ENCODE measurements around the gene PDCD1LG2. TPM values are rescaled to one million over a fixed set of nuclear protein-coding genes. Genes with fewer than 3 reads are reported as not detected.

Gene PDCD1LG2
- total and polyA plus RNA-seq, 2 experiments from 2014 or later, result not detected

- H3K4me3 ChIP-seq, result no peak overlapping the region
- no peaks in the 10 kb centered on the region for H3K36me3 ChIP-seq (replicated peaks; ENCODE audit: insufficient read depth, low read depth)
- no peak for DNase-seq (ENCODE audit: low spot score)
- H3K27me3 ChIP-seq, result no peaks in the 10 kb centered on the region
- no peak overlapping the region for H3K4me2 ChIP-seq
- WGBS (ENCODE audit: low lambda C conversion rate, missing lambda C conversion rate), result 76% methylated on average over 2 of the region's 2 CpGs
- no peak overlapping the region for H2AFZ ChIP-seq
- H4K20me1 ChIP-seq (ENCODE audit: insufficient read depth, poor library complexity, severe bottlenecking), result no peaks in the 10 kb centered on the region
- H3K4me1 ChIP-seq (ENCODE audit: insufficient read depth), result no peaks in the 10 kb centered on the region
- no peak overlapping the region for H3K27ac ChIP-seq
- no peaks in the 10 kb centered on the region for H3K9me3 ChIP-seq (ENCODE audit: low read depth)
- TF ChIP-seq CTCF (IDR thresholded peaks at IDR 0.05; ENCODE audit: poor library complexity) (no peak), EZH2 (IDR thresholded peaks at IDR 0.05; ENCODE audit: borderline replicate concordance) (no peak), EZH2phosphoT487 (IDR thresholded peaks at IDR 0.05; ENCODE audit: low read depth, severe bottlenecking, unreplicated experiment) (no peak)
- no peaks in the 10 kb centered on the region for H3K9me2 ChIP-seq (replicated peaks; ENCODE audit: insufficient read depth)
- H3K79me2 ChIP-seq, result no peaks in the 10 kb centered on the region
Observed at GRCh38 chr9:5610491-5610890, 100.2 kb downstream of the PDCD1LG2 start.

- no peak for DNase-seq (ENCODE audit: low spot score)
- H3K9me2 ChIP-seq (replicated peaks; ENCODE audit: insufficient read depth), result no peaks in the 10 kb centered on the region
- H3K4me2 ChIP-seq, result no peak overlapping the region
- H3K79me2 ChIP-seq, result no peaks in the 10 kb centered on the region
- H2AFZ ChIP-seq, result no peak overlapping the region
- WGBS (ENCODE audit: low lambda C conversion rate, missing lambda C conversion rate), result 91% methylated on average over 6 of the region's 6 CpGs
- H3K4me3 ChIP-seq, result no peak overlapping the region
- no peaks in the 10 kb centered on the region for H3K9me3 ChIP-seq (ENCODE audit: low read depth)
- H3K4me1 ChIP-seq (ENCODE audit: insufficient read depth), result no peaks in the 10 kb centered on the region
- no peaks in the 10 kb centered on the region for H4K20me1 ChIP-seq (ENCODE audit: insufficient read depth, poor library complexity, severe bottlenecking)
- H3K36me3 ChIP-seq (replicated peaks; ENCODE audit: insufficient read depth, low read depth), result no peaks in the 10 kb centered on the region
- TF ChIP-seq CTCF (IDR thresholded peaks at IDR 0.05; ENCODE audit: poor library complexity) (no peak), EZH2 (IDR thresholded peaks at IDR 0.05; ENCODE audit: borderline replicate concordance) (no peak), EZH2phosphoT487 (IDR thresholded peaks at IDR 0.05; ENCODE audit: low read depth, severe bottlenecking, unreplicated experiment) (no peak)
- H3K27ac ChIP-seq, result no peak overlapping the region
- H3K27me3 ChIP-seq, result no peaks in the 10 kb centered on the region
Observed at GRCh38 chr9:5611321-5612184, 101.2 kb downstream of the PDCD1LG2 start.

GRCh38 chr9:5612185-5612530 is 101.8 kb downstream of the PDCD1LG2 start:
- H3K36me3 ChIP-seq (replicated peaks; ENCODE audit: insufficient read depth, low read depth), result no peaks in the 10 kb centered on the region
- no peak for DNase-seq (ENCODE audit: low spot score)
- H3K4me3 ChIP-seq, result no peak overlapping the region
- no peaks in the 10 kb centered on the region for H4K20me1 ChIP-seq (ENCODE audit: insufficient read depth, poor library complexity, severe bottlenecking)
- no peak overlapping the region for H3K27ac ChIP-seq
- H3K4me1 ChIP-seq (ENCODE audit: insufficient read depth), result no peaks in the 10 kb centered on the region
- H3K9me3 ChIP-seq (ENCODE audit: low read depth), result no peaks in the 10 kb centered on the region
- H3K9me2 ChIP-seq (replicated peaks; ENCODE audit: insufficient read depth), result no peaks in the 10 kb centered on the region
- no peaks in the 10 kb centered on the region for H3K27me3 ChIP-seq
- H3K4me2 ChIP-seq, result no peak overlapping the region
- no peaks in the 10 kb centered on the region for H3K79me2 ChIP-seq
- TF ChIP-seq EZH2phosphoT487 (IDR thresholded peaks at IDR 0.05; ENCODE audit: low read depth, severe bottlenecking, unreplicated experiment) (no peak), CTCF (IDR thresholded peaks at IDR 0.05; ENCODE audit: poor library complexity) (no peak), EZH2 (IDR thresholded peaks at IDR 0.05; ENCODE audit: borderline replicate concordance) (no peak)
- no peak overlapping the region for H2AFZ ChIP-seq

Measured in hepatocyte (in vitro differentiated cells).